Measurements from ENCODE around the gene GSN.

DNA sequence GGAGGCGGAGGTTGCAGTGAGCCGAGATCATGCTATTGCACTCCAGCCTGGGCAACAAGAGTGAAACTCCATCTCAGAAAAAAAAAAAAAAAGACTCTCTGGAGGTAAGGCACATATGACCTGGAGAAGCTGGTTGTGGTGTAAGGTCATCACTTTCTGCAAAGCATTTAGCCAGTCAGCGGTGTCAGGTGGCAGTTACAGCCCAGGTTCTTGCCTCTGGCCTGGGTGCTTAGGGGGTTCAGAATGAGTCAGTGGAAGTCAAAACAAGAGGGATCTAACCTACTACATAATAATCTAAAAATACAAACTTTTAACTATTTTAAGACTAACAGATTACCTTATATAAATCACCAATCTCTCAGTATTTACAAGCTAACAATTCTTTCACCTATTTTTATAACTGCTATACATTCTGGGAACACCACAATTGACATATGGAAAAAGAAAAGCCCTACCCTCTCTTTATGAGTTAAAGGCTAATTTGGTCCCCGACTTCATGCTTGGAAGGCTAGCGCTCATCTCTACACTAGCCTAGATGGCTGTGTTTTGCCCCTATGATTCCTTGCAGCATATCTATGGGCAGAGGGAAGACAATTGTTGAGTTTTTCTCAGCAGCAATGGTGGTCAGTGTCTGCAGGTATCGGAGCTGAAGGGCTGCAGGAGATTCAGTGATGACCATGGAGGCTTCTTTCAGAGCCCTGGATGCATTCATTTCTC, 72.9 kb downstream of the GSN start:
- TF ChIP-seq, protein P1, sequence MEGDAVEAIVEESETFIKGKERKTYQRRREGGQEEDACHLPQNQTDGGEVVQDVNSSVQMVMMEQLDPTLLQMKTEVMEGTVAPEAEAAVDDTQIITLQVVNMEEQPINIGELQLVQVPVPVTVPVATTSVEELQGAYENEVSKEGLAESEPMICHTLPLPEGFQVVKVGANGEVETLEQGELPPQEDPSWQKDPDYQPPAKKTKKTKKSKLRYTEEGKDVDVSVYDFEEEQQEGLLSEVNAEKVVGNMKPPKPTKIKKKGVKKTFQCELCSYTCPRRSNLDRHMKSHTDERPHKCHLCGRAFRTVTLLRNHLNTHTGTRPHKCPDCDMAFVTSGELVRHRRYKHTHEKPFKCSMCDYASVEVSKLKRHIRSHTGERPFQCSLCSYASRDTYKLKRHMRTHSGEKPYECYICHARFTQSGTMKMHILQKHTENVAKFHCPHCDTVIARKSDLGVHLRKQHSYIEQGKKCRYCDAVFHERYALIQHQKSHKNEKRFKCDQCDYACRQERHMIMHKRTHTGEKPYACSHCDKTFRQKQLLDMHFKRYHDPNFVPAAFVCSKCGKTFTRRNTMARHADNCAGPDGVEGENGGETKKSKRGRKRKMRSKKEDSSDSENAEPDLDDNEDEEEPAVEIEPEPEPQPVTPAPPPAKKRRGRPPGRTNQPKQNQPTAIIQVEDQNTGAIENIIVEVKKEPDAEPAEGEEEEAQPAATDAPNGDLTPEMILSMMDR (IDR thresholded peaks at IDR 0.05; ENCODE audit: low read length), result no peak
- no peak for TF ChIP-seq EZH2 (IDR thresholded peaks at IDR 0.05; ENCODE audit: borderline replicate concordance, low read length)

Measured in OCI-LY1 (cell line).